GM18505 (cell line): ENCODE results near the gene PDGFRA.
"Not testable (repeated sequence)": the region's sequence is repeated elsewhere in the genome, so short reads cannot be mapped to it uniquely, and the experiment has no call there.

Experiments used
- ATAC-seq: cut with Tn5 transposase; IDR thresholded peaks from one replicate; pipeline ENCODE4 v1.9.1; 2021; ENCODE audit not compliant: unreplicated experiment
- POLR2A ChIP-seq: IDR thresholded peaks from 4 replicates; pipeline ENCODE4 v1.6.1; 2011; ENCODE audit warnings: borderline replicate concordance; ENCODE audit not compliant: insufficient read depth, insufficient read length; ENCODE audit errors: extremely low read depth

The PDGFRA gene

GRCh38 chr4:54231419-54231767 lies 2.3 kb downstream of the PDGFRA start:
- ATAC-seq: no peak
- no peak for TF ChIP-seq POLR2A

- no peak for ATAC-seq
- no peak for TF ChIP-seq POLR2A
Observed at GRCh38 chr4:54231768-54232688, 2.9 kb downstream of the PDGFRA start.

GRCh38 chr4:54233277-54233696 lies 4.2 kb downstream of the PDGFRA start:
- TF ChIP-seq POLR2A: no peak
- peak; percentile 90 for ATAC-seq

- no peak for TF ChIP-seq POLR2A
- ATAC-seq: peak; percentile 45
Observed at GRCh38 chr4:54233697-54234496, 4.8 kb downstream of the PDGFRA start.

GRCh38 chr4:54234497-54235205 lies 5.6 kb downstream of the PDGFRA start:
- no peak for TF ChIP-seq POLR2A
- no peak for ATAC-seq

- not testable (repeated sequence) for ATAC-seq
Observed at GRCh38 chr4:54236316-54236715, 7.2 kb downstream of the PDGFRA start.

- TF ChIP-seq POLR2A: no peak
Observed at GRCh38 chr4:54237770-54238169, 8.7 kb downstream of the PDGFRA start.

GRCh38 chr4:54238389-54238788 lies 9.3 kb downstream of the PDGFRA start:
- TF ChIP-seq POLR2A: no peak
- no peak for ATAC-seq

More at GRCh38 chr4:54237770-54238169, 8.7 kb downstream of the PDGFRA start:
- no peak for ATAC-seq

GRCh38 chr4:54241268-54241823 lies 12.3 kb downstream of the PDGFRA start:
- not testable (repeated sequence) for ATAC-seq

GRCh38 chr4:54243541-54243940 lies 14.4 kb downstream of the PDGFRA start:
- ATAC-seq: not testable (repeated sequence)

GRCh38 chr4:54252312-54252711 lies 23.2 kb downstream of the PDGFRA start:
- not testable (repeated sequence) for ATAC-seq

- no peak for ATAC-seq
- TF ChIP-seq POLR2A: no peak
Observed at GRCh38 chr4:54254116-54254914, 25.2 kb downstream of the PDGFRA start.

GRCh38 chr4:54254915-54255246 lies 25.8 kb downstream of the PDGFRA start:
- no peak for TF ChIP-seq POLR2A
- ATAC-seq: no peak
